A673 (cell line): ENCODE data around the gene STYXL1. TPM values are rescaled to one million over a fixed set of nuclear protein-coding genes. Genes with fewer than 3 reads are reported as not detected.

Source experiments
- BruUV-seq: library from RNA; stranded (reverse); fragments of 400-500 nt; replicated peaks from 2 replicates; lab custom pipeline; 2021; lab: Mats Ljungman, UMichigan
- CTCF ChIA-PET: fragments of 300-600 bp; sonication (Branson Sonifier 250); formaldehyde crosslinking; loops from one replicate; lab custom pipeline; 2022; ENCODE audit warnings: antibody characterized with exemption; lab: Charles Lee
- POLR2A ChIA-PET: fragments of 300-600 bp; sonication (Branson Sonifier 250); formaldehyde crosslinking; loops from one replicate; lab custom pipeline; 2022; ENCODE audit warnings: antibody characterized with exemption; ENCODE audit not compliant: low non-redundant PET; lab: Charles Lee
- DNase-seq: peaks from one replicate; pipeline ENCODE4 v3.0.0-alpha.2; 2015; ENCODE audit warnings: low spot score
- H3K27ac ChIP-seq: fragments of 200-600 bp; sonication (generic); 2 replicates; pipeline ENCODE4 v1.5.1; 2016; ENCODE audit warnings: mixed run types, low read depth, mild to moderate bottlenecking, mixed read lengths, antibody characterized with exemption, low read length; ENCODE audit not compliant: poor library complexity, severe bottlenecking
- H3K27me3 ChIP-seq: fragments of 200-600 bp; sonication (generic); replicated peaks from 2 replicates; pipeline ENCODE4 v1.6.1; 2017; ENCODE audit warnings: mixed run types, low read depth, mild to moderate bottlenecking, mixed read lengths, antibody characterized with exemption, low read length; ENCODE audit not compliant: insufficient read depth, poor library complexity
- H3K36me3 ChIP-seq: fragments of 200-600 bp; sonication (generic); 2 replicates; pipeline ENCODE4 v1.6.1; 2016; ENCODE audit warnings: mixed run types, mild to moderate bottlenecking, mixed read lengths, antibody characterized with exemption, low read length; ENCODE audit not compliant: insufficient read depth, poor library complexity, severe bottlenecking
- H3K4me1 ChIP-seq: fragments of 200-600 bp; sonication (generic); 2 replicates; pipeline ENCODE4 v1.6.1; 2017; ENCODE audit warnings: mixed run types, mild to moderate bottlenecking, mixed read lengths, antibody characterized with exemption, low read length; ENCODE audit not compliant: insufficient read depth, poor library complexity, severe bottlenecking
- H3K4me3 ChIP-seq: fragments of 200-600 bp; sonication (generic); 2 replicates; pipeline ENCODE4 v1.5.1; 2016; ENCODE audit warnings: low read depth, mixed run types, mild to moderate bottlenecking, mixed read lengths, low read length; ENCODE audit not compliant: poor library complexity, severe bottlenecking
- H3K9me3 ChIP-seq: fragments of 200-600 bp; sonication (generic); 2 replicates; pipeline ENCODE4 v1.6.1; 2016; ENCODE audit warnings: mixed run types, low read depth, mild to moderate bottlenecking, mixed read lengths, antibody characterized with exemption, low read length; ENCODE audit not compliant: poor library complexity, severe bottlenecking
- EZH2 ChIP-seq: fragments of 200-600 bp; sonication (generic); IDR thresholded peaks from 2 replicates; pipeline ENCODE4 v1.6.1; 2017; ENCODE audit warnings: borderline replicate concordance, low read depth, mild to moderate bottlenecking, mixed read lengths, antibody characterized with exemption, low read length; ENCODE audit not compliant: poor library complexity, severe bottlenecking
- intact Hi-C: fragments of 100-400 bp; cut with micrococcal nuclease; formaldehyde crosslinking; loops from one replicate; pipeline ENCODE4 v1.10.0; 2022; ENCODE audit not compliant: unreplicated experiment
- total RNA-seq: library from RNA; stranded (reverse); gene quantifications from 2 replicates; pipeline ENCODE4 v1.2.3, GENCODE V29; 2021
- TF ChIP-seq, protein P1 (sequence below): fragments of 300-800, 200-600 bp; sonication (generic); conservative IDR thresholded peaks from 2 replicates; pipeline ENCODE4 v1.5.1; 2017; ENCODE audit warnings: low read depth, mild to moderate bottlenecking, antibody characterized with exemption, low read length, moderate library complexity, mixed read lengths

The STYXL1 gene
- total RNA-seq, 1 experiment from 2014 or later: 36.3 TPM

DNA sequence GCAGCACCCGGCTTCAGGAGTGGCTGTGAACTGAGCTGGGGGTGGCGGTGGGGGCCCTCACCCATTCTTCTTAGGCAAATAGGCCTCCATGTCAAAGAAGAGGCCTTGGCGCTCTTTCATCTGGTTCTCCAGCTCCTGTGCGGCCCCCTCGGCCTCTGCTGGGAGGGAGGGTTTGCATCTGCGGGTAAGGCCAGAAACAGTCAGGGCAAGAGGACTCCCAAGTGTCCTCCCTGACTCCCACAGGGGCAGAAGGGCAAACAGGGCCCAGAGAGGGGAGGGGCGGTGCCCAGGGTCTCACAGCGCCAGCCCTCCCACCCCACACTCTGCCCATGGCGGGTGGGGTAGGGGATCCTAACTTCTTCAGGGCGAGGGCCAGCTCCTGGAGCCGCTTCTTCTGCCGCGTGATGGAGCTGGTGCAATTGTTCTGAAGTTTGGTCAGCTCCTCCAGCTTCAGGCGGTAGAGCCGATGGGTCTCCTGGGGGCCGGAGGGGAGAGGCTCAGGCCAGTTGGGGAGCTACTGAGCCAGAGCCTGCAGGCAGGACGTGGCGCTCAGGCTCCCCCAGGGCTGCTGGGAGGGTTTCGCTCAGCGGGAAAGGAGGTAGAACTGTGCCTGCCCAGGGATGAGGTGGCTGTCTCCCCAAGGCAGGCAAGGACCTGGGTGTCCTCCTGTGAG lies 55.6 kb downstream of the STYXL1 start:
- TF ChIP-seq EZH2: no peak
- TF ChIP-seq, protein P1, sequence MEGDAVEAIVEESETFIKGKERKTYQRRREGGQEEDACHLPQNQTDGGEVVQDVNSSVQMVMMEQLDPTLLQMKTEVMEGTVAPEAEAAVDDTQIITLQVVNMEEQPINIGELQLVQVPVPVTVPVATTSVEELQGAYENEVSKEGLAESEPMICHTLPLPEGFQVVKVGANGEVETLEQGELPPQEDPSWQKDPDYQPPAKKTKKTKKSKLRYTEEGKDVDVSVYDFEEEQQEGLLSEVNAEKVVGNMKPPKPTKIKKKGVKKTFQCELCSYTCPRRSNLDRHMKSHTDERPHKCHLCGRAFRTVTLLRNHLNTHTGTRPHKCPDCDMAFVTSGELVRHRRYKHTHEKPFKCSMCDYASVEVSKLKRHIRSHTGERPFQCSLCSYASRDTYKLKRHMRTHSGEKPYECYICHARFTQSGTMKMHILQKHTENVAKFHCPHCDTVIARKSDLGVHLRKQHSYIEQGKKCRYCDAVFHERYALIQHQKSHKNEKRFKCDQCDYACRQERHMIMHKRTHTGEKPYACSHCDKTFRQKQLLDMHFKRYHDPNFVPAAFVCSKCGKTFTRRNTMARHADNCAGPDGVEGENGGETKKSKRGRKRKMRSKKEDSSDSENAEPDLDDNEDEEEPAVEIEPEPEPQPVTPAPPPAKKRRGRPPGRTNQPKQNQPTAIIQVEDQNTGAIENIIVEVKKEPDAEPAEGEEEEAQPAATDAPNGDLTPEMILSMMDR: no peak
- no peak for DNase-seq
- no peaks in the 10 kb centered on the region for H3K27me3 ChIP-seq
- no peaks in the 10 kb centered on the region for H3K36me3 ChIP-seq
- ChIA-PET POLR2A (no interaction called here), CTCF (no interaction called here)
- no peaks in the 10 kb centered on the region for H3K9me3 ChIP-seq
- intact Hi-C loops: loop anchor here (5.0 kb wide), 1 partner anchor 270 kb away; no protein-coding TSS in a partner anchor
- no peak overlapping the region for H3K27ac ChIP-seq
- no peaks in the 10 kb centered on the region for H3K4me1 ChIP-seq
- no peak overlapping the region for H3K4me3 ChIP-seq
- BruUV-seq: no TSS peak

- POLR2A ChIA-PET: no interaction called here
- TF ChIP-seq, protein P1: no peak
- TF ChIP-seq EZH2: no peak
- no peaks in the 10 kb centered on the region for H3K9me3 ChIP-seq
- no peaks in the 10 kb centered on the region for H3K36me3 ChIP-seq
- intact Hi-C loops: loop anchor here (5.0 kb wide), 1 partner anchor 271 kb away; no protein-coding TSS in a partner anchor
- no peak overlapping the region for H3K27ac ChIP-seq
- no peak for DNase-seq
- no peak overlapping the region for H3K4me3 ChIP-seq
- CTCF ChIA-PET: no interaction called here
- no peaks in the 10 kb centered on the region for H3K4me1 ChIP-seq
- no TSS peak for BruUV-seq
- no peaks in the 10 kb centered on the region for H3K27me3 ChIP-seq
Measured at GRCh38 chr7:75991531-75992082, 56.2 kb downstream of the STYXL1 start.

DNA sequence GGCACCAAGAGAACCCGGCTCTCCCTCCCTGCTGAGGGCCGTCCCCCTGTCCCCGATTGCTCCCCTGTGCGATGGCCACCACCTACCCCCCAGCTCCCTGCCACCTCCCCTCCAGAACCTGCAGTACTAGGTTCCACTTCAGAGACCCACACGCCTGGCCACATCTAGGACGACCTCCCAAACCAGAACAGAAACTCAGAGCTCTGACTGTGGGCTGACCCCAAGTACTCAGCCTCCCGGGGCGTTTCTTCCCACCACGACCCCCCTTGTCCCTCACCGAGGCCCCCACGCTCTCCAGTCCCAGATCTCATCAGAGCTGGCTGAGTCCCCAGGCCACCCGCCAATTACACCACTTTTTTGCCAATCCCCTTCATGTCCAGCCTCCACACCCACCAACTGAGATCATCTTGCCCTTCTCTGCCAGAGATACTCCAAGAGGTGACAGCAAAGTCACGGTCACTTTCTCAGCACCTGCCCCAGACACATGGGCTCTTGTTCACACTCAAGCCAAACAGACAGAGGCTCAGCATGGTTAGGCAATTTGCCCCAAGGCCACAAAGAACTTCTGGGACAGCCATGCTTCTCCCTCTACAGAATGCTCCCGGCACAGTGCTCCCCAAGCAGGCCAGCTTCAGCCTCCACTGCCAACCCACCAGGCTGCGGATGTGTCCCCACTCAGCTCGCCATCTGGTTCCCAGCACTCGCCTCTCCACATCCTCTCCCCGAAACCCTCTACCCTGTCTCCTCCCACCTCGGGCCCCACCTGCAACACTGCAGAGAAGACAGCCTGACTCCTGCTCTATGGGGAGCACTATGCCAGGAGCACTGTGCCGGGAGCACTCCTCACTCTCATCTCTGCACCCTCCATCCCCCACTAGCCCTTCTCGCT lies 58.1 kb downstream of the STYXL1 start:
- no peak for TF ChIP-seq EZH2
- TF ChIP-seq, protein P1: no peak
- no peak overlapping the region for H3K4me3 ChIP-seq
- intact Hi-C loops: loop anchor here (5.0 kb wide), 1 partner anchor 273 kb away; no protein-coding TSS in a partner anchor
- H3K27ac ChIP-seq: no peak overlapping the region
- no peaks in the 10 kb centered on the region for H3K4me1 ChIP-seq
- ChIA-PET CTCF (no interaction called here), POLR2A (no interaction called here)
- DNase-seq: no peak
- no peaks in the 10 kb centered on the region for H3K9me3 ChIP-seq
- BruUV-seq: no TSS peak
- no peaks in the 10 kb centered on the region for H3K27me3 ChIP-seq
- peaks cover 14% of the 10 kb centered on the region for H3K36me3 ChIP-seq
